HEK293T (cell line): ENCODE data around the gene DLAT.

Experiments
- ARNT ChIP-seq: fragments of 450-650 bp; IDR thresholded peaks from 2 replicates; pipeline ENCODE4 v1.6.1; 2017; ENCODE audit warnings: mild to moderate bottlenecking
- BHLHE40 ChIP-seq: fragments of 450-650 bp; IDR thresholded peaks from 2 replicates; pipeline ENCODE4 v1.6.1; 2016; ENCODE audit warnings: mild to moderate bottlenecking, moderate library complexity, borderline replicate concordance
- CTBP1 ChIP-seq: fragments of 450-650 bp; IDR thresholded peaks from 2 replicates; pipeline ENCODE4 v1.6.1; 2016; ENCODE audit warnings: borderline replicate concordance
- ELF4 ChIP-seq: fragments of 450-650 bp; IDR thresholded peaks from 2 replicates; pipeline ENCODE4 v1.6.1; 2017; ENCODE audit warnings: antibody characterized with exemption
- FOXA1 ChIP-seq: fragments of 450-650 bp; IDR thresholded peaks from 2 replicates; pipeline ENCODE4 v1.6.1; 2016; ENCODE audit warnings: mild to moderate bottlenecking
- FOXK2 ChIP-seq: fragments of 450-650 bp; IDR thresholded peaks from 2 replicates; pipeline ENCODE4 v1.6.1; 2016; ENCODE audit warnings: mild to moderate bottlenecking
- FOXM1 ChIP-seq: fragments of 450-650 bp; IDR thresholded peaks from 2 replicates; pipeline ENCODE4 v1.6.1; 2017; ENCODE audit warnings: mild to moderate bottlenecking, borderline replicate concordance
- HDGF ChIP-seq: fragments of 450-650 bp; IDR thresholded peaks from 2 replicates; pipeline ENCODE4 v1.6.1; 2017; ENCODE audit warnings: antibody characterized with exemption, borderline replicate concordance
- L3MBTL2 ChIP-seq: fragments of 450-650 bp; conservative IDR thresholded peaks from 2 replicates; pipeline ENCODE4 v1.6.1; 2016; ENCODE audit warnings: mild to moderate bottlenecking
- LEF1 ChIP-seq: fragments of 450-650 bp; IDR thresholded peaks from 2 replicates; pipeline ENCODE4 v1.6.1; 2017; ENCODE audit warnings: mild to moderate bottlenecking, borderline replicate concordance
- NFRKB ChIP-seq: fragments of 450-650 bp; IDR thresholded peaks from 2 replicates; pipeline ENCODE4 v1.6.1; 2016; ENCODE audit warnings: mild to moderate bottlenecking, moderate library complexity
- SP1 ChIP-seq: fragments of 450-650 bp; IDR thresholded peaks from 2 replicates; pipeline ENCODE4 v1.6.1; 2017

DNA sequence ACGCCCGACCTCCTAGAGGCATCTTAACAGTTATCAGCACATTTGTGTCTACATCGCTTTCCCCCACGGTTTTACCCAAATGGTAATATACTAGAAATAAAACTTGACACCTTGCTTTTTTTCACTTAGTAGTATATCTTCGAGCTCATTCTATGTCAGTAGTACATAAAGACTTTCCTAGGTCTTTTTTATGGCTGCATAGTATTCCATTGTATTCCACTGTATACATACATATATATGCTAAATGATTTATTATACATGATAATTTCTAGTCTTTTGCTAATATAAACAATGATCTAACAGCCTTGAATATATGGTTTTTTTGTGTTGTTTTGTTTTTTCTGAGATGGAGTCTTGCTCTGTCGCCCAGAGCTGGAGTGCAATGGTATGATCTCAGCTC lies 34.8 kb upstream of the DLAT start:
- TF ChIP-seq LEF1, result no peak
- no peak for TF ChIP-seq SP1
- TF ChIP-seq CTBP1, result no peak
- TF ChIP-seq L3MBTL2, result no peak
- no peak for TF ChIP-seq ARNT
- TF ChIP-seq BHLHE40, result no peak
- no peak for TF ChIP-seq ELF4
- no peak for TF ChIP-seq FOXM1
- TF ChIP-seq FOXK2, result no peak
- no peak for TF ChIP-seq HDGF
- TF ChIP-seq FOXA1, result no peak
- TF ChIP-seq NFRKB, result no peak
